IMR-90 (cell line): ENCODE measurements around the gene CXCL12. TPM values are rescaled to one million over a fixed set of nuclear protein-coding genes. Genes with fewer than 3 reads are reported as not detected.

Experiments used
- ATAC-seq: fragments of 200-7000 bp; cut with Tn5 transposase; 2 replicates; pipeline ENCODE4 v1.9.1; 2020; ENCODE audit warnings: low read depth, mild to moderate bottlenecking, moderate library complexity
- BruUV-seq: library from RNA; stranded (reverse); fragments of 400-500 nt; replicated peaks from 2 replicates; lab custom pipeline; 2021; lab: Mats Ljungman, UMichigan
- CTCF ChIA-PET: fragments of 300-600 bp; formaldehyde crosslinking; extraction: SDS; loops from one replicate; lab custom pipeline; 2021; ENCODE audit warnings: antibody characterized with exemption; lab: Yijun Ruan, JAX
- POLR2A ChIA-PET: fragments of 300-600 bp; sonication (Branson Sonifier 250); formaldehyde crosslinking; loops from one replicate; lab custom pipeline; 2022; ENCODE audit warnings: antibody characterized with exemption; ENCODE audit not compliant: unreplicated experiment; lab: Charles Lee
- DNase-seq: peaks from one replicate; pipeline ENCODE4 v3.0.0; 2013
- H2AFZ ChIP-seq: replicated peaks from 2 replicates; pipeline ENCODE3; 2013; ENCODE audit warnings: low read length, mild to moderate bottlenecking; ENCODE audit not compliant: poor library complexity
- H2AK5ac ChIP-seq: 2 replicates; pipeline ENCODE4 v1.6.1; 2013; ENCODE audit warnings: low read depth, low read length, inconsistent platforms
- H2AK9ac ChIP-seq: replicated peaks from 2 replicates; pipeline ENCODE3; 2013; ENCODE audit warnings: mild to moderate bottlenecking, low read depth, low read length, moderate library complexity; ENCODE audit not compliant: poor library complexity
- H2BK120ac ChIP-seq: 2 replicates; pipeline ENCODE4 v1.6.1; 2013; ENCODE audit warnings: low read depth, low read length, inconsistent platforms
- H2BK15ac ChIP-seq: 3 replicates; pipeline ENCODE4 v1.6.1; 2013; ENCODE audit warnings: low read depth, low read length, inconsistent platforms
- H2BK20ac ChIP-seq: 2 replicates; pipeline ENCODE4 v1.6.1; 2013; ENCODE audit warnings: low read depth, mild to moderate bottlenecking, inconsistent platforms, low read length, moderate library complexity
- H2BK5ac ChIP-seq: 2 replicates; pipeline ENCODE4 v1.6.1; 2013; ENCODE audit warnings: mild to moderate bottlenecking, low read depth, low read length, inconsistent platforms; ENCODE audit not compliant: poor library complexity, severe bottlenecking
- H3K14ac ChIP-seq: replicated peaks from 2 replicates; pipeline ENCODE4 v1.6.1; 2013; ENCODE audit warnings: low read depth, low read length, inconsistent platforms
- H3K18ac ChIP-seq: 2 replicates; pipeline ENCODE4 v1.6.1; 2013; ENCODE audit warnings: low read depth, low read length, control low read depth
- H3K23ac ChIP-seq: 2 replicates; pipeline ENCODE4 v1.6.1; 2013; ENCODE audit warnings: low read depth, low read length, inconsistent platforms
- H3K27ac ChIP-seq: 2 replicates; pipeline ENCODE4 v1.5.1; 2013; ENCODE audit warnings: mild to moderate bottlenecking, control low read depth, low read length; ENCODE audit not compliant: insufficient read depth
- H3K27me3 ChIP-seq: 2 replicates; pipeline ENCODE4 v1.6.1; 2013; ENCODE audit warnings: low read length; ENCODE audit not compliant: control insufficient read depth, insufficient read depth
- H3K36me3 ChIP-seq: 2 replicates; pipeline ENCODE4 v1.6.1; 2013; ENCODE audit warnings: low read length, mixed read lengths; ENCODE audit not compliant: control insufficient read depth, insufficient read depth
- H3K4ac ChIP-seq: 2 replicates; pipeline ENCODE4 v1.6.1; 2013; ENCODE audit warnings: low read depth, low read length, inconsistent platforms
- H3K4me1 ChIP-seq: 2 replicates; pipeline ENCODE4 v1.6.1; 2013; ENCODE audit warnings: low read length, mixed read lengths; ENCODE audit not compliant: control insufficient read depth, insufficient read depth
- H3K4me2 ChIP-seq: 2 replicates; pipeline ENCODE4 v1.6.1; 2013; ENCODE audit warnings: low read depth, mild to moderate bottlenecking, control low read depth, low read length, moderate library complexity
- H3K4me3 ChIP-seq: 2 replicates; pipeline ENCODE4 v1.5.1; 2013; ENCODE audit warnings: low read depth, mild to moderate bottlenecking, control low read depth, low read length, moderate library complexity; ENCODE audit not compliant: insufficient read depth
- H3K56ac ChIP-seq: 2 replicates; pipeline ENCODE4 v1.6.1; 2013; ENCODE audit warnings: low read length, inconsistent platforms; ENCODE audit not compliant: insufficient read depth; ENCODE audit errors: extremely low read depth
- H3K79me1 ChIP-seq, 2 experiments: 2 replicates each; pipeline ENCODE4 v1.6.1; 2013; ENCODE audit warnings: low read length in 2 of 2, inconsistent platforms in 1 of 2, low read depth in 1 of 2
- H3K9ac ChIP-seq: 2 replicates; pipeline ENCODE4 v1.6.1; 2013; ENCODE audit warnings: low read depth, low read length, control low read depth
- H3K9me1 ChIP-seq: 2 replicates; pipeline ENCODE4 v1.6.1; 2013; ENCODE audit warnings: low read length, inconsistent platforms; ENCODE audit not compliant: insufficient read depth
- H3K9me3 ChIP-seq: 2 replicates; pipeline ENCODE4 v1.6.1; 2013; ENCODE audit warnings: low read length; ENCODE audit not compliant: control insufficient read depth, insufficient read depth
- H4K20me1 ChIP-seq: 2 replicates; pipeline ENCODE4 v1.6.1; 2013; ENCODE audit warnings: low read length, inconsistent platforms; ENCODE audit not compliant: insufficient read depth
- H4K5ac ChIP-seq: 2 replicates; pipeline ENCODE4 v1.6.1; 2013; ENCODE audit warnings: mild to moderate bottlenecking, low read depth, low read length, control low read depth
- H4K8ac ChIP-seq, 2 experiments: 2 replicates each; pipeline ENCODE4 v1.6.1; 2013; ENCODE audit warnings: low read depth in 2 of 2, low read length in 2 of 2, control low read depth in 1 of 2, inconsistent platforms in 1 of 2
- H4K91ac ChIP-seq: 2 replicates; pipeline ENCODE4 v1.6.1; 2013; ENCODE audit warnings: low read depth, low read length, inconsistent platforms; ENCODE audit not compliant: insufficient read depth
- MAFK ChIP-seq: IDR thresholded peaks from 2 replicates; pipeline ENCODE4 v1.6.1; 2012; ENCODE audit warnings: low read depth, low read length, improper control_type of control experiment
- MAZ ChIP-seq: IDR thresholded peaks from 2 replicates; pipeline ENCODE4 v1.6.1; 2012; ENCODE audit warnings: low read depth, mild to moderate bottlenecking, low read length, improper control_type of control experiment, moderate library complexity, borderline replicate concordance
- POLR2A ChIP-seq: IDR thresholded peaks from 2 replicates; pipeline ENCODE4 v1.6.1; 2012; ENCODE audit warnings: mild to moderate bottlenecking, low read depth, low read length
- RAD21 ChIP-seq: IDR thresholded peaks from 2 replicates; pipeline ENCODE4 v1.6.1; 2012; ENCODE audit warnings: low read length, improper control_type of control experiment
- RFX5 ChIP-seq: IDR thresholded peaks from 2 replicates; pipeline ENCODE4 v1.8.0; 2012; ENCODE audit warnings: low read depth, mild to moderate bottlenecking, low read length, moderate library complexity
- SMC3 ChIP-seq: fragments of 150-350 bp; IDR thresholded peaks from 2 replicates; pipeline ENCODE4 v1.6.1; 2016; ENCODE audit warnings: low read depth, mild to moderate bottlenecking, antibody characterized with exemption, low read length, moderate library complexity
- WGBS, 2 experiments: methylation state at CpG; one replicate each; pipeline versions ENCODE4 v1.1.5 to v1.1.7; 2013; ENCODE audit warnings: missing lambda C conversion rate in 2 of 2; ENCODE audit not compliant: insufficient read length in 1 of 2; ENCODE audit errors: extremely low coverage in 2 of 2; 5-methylcytosine and 5-hydroxymethylcytosine counted together
- dilution Hi-C: fragments of 300-500 bp; cut with HindIII; formaldehyde crosslinking; loops from one replicate; pipeline ENCODE4 v1.14.3; 2018; ENCODE audit warnings: low sequenced_read_pairs; ENCODE audit not compliant: unreplicated experiment
- in situ Hi-C: fragments of 300-500 bp; cut with MboI; formaldehyde crosslinking; loops from 3 replicates; pipeline ENCODE4 v1.14.3; 2019; ENCODE audit warnings: low sequenced_read_pairs, inconsistent platforms, mixed read lengths
- intact Hi-C: fragments of 100-400 bp; cut with micrococcal nuclease; formaldehyde crosslinking; loops from 2 replicates; pipeline ENCODE4 v1.10.0; 2022
- polyA plus RNA-seq, 3 experiments: library from polyadenylated mRNA; depleted of rRNA; stranded (reverse); fragments of >200 nt; gene quantifications; 2 replicates each; pipeline ENCODE4 v1.2.3, GENCODE V29; 2012; ENCODE audit warnings: low replicate concordance in 1 of 3
- total RNA-seq: library from RNA; depleted of rRNA; stranded (reverse); fragments of >200 nt; gene quantifications from 2 replicates; pipeline ENCODE4 v1.2.3, GENCODE V29; 2012

CXCL12 gene
- total and polyA plus RNA-seq, 2 of the 4 experiments (the other 2 are of a cell fraction): 15.8 to 80.7 TPM

DNA sequence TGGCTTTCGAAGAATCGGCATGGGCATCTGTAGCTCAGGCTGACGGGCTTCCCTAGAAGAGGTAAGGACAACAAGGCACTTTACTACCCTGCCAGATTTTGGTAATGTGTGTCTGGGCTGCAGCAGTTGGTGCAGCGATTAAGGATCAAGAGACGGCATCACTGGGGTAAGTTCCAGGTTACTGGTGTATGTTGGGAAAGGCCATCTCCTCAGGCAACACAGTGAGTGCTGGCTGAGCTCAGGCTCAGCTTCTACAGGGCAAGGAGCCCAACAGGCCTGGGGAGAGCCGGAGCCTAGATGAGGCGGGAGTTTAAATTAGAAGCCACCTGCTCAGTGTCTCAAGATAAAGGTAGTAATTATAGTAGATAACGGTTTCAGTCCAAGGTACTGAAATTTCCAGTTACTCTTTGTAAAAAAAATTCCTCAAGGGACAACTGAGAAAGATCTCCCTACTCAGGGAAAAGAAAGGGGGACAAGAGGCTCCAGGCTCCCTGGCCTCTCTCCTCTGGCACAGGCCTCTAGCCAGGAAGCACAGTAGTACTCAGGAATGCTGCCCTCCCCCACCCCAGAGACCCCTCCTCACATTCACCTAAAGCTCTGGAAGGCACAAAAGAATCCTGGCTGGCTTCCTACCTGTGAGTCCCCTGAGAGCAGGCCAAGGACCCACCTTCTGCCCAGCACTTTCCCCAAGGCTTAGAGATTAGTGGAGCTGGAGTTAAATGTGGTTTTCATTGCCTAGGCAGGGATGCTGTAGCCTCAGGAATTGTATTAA is 3.9 kb downstream of the CXCL12 start:
- TF ChIP-seq MAZ: no peak
- no peak for TF ChIP-seq RAD21
- TF ChIP-seq RFX5: no peak
- TF ChIP-seq POLR2A: no peak
- no peak for TF ChIP-seq MAFK
- no peak for TF ChIP-seq SMC3
- Histone ChIP-seq H2BK20ac (no peak overlapping the region), H2BK5ac (no peak overlapping the region), H4K8ac (no peak overlapping the region), H3K4me2 (no peak overlapping the region), H3K4ac (no peak overlapping the region), H3K27ac (no peak overlapping the region), H3K56ac (no peak overlapping the region), H4K91ac (no peak overlapping the region), H3K4me3 (no peak overlapping the region), H3K9me1 (no peaks in the 10 kb centered on the region), H2BK120ac (no peak overlapping the region), H3K27me3 (no peaks in the 10 kb centered on the region), H2AK5ac (no peak overlapping the region), H3K36me3 (peaks cover 2% of the 10 kb centered on the region; the same call in 1 of the 2 replicates), H2AFZ (no peak overlapping the region), H2BK15ac (no peak overlapping the region), H3K79me1 (peaks cover 4 to 11% of the 10 kb centered on the region in 2 experiments; a peak in 2 of 4 replicates), H3K4me1 (peaks cover 3% of the 10 kb centered on the region; the same call in 1 of the 2 replicates), H3K9me3 (no peaks in the 10 kb centered on the region), H3K9ac (no peak overlapping the region), H4K20me1 (no peaks in the 10 kb centered on the region), H3K14ac (no peak overlapping the region), H4K5ac (no peak overlapping the region), H3K18ac (no peak overlapping the region), H2AK9ac (no peak overlapping the region), H3K23ac (no peak overlapping the region)
- ChIA-PET POLR2A (no interaction called here), CTCF (no interaction called here)
- in situ Hi-C loops (no loop called here), dilution Hi-C loops (no loop called here), intact Hi-C loops (loop anchor here (5.0 to 10.0 kb wide), 3 partner anchors 196 to 516 kb away; no protein-coding TSS in a partner anchor)
- BruUV-seq: no TSS peak
- 100% methylated on average over 1 of the region's 8 CpGs; no CpG with 5 or more reads in 1 of the 2 experiments for WGBS, 2 experiments
- no peak for DNase-seq
- ATAC-seq: no peak
